ENCODE data around the gene IRS2. TPM values are rescaled to one million over a fixed set of nuclear protein-coding genes. Genes with fewer than 3 reads are reported as not detected.
"Not testable (repeated sequence)": the region's sequence is repeated elsewhere in the genome, so short reads cannot be mapped to it uniquely, and the experiment has no call there.

The IRS2 gene
- total and polyA plus RNA-seq, 2 donors (not counting 3 experiments of a cell fraction or from before 2014, with no cell fraction given): 1.6 to 4.4 TPM

DNA sequence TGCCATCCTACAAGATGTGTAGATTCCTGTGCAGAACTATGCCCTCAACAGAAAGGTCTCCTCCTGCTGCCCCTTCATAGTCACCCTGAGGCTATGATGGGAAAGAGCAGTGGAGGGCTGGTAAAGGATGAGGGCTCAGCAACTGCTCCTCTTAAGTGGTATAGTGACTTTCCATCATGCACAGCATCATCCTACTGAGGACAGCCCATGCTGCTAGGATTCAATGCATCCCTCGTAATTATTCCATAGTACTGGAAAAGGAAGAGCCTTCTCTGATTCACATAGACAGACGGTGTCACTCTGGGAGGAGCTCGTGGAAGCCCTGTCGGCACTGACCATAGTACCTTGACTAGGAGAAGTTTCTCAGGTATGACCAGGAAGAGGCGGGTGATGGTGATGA, 47.6 kb upstream of the IRS2 start:
- H3K27ac ChIP-seq (ENCODE audit: insufficient read depth, low read depth, low read length): no peak overlapping the region
- H3K36me3 ChIP-seq (ENCODE audit: control insufficient read depth in 2 of 2, extremely low read depth in 1 of 2, insufficient read depth in 2 of 2, low read length in 2 of 2): no peaks in the 10 kb centered on the region
- H3K4me1 ChIP-seq (ENCODE audit: control insufficient read depth, extremely low read depth, insufficient read depth, low read length): no peaks in the 10 kb centered on the region
- no peaks in the 10 kb centered on the region for H3K9me3 ChIP-seq (replicated peaks; ENCODE audit: control insufficient read depth, insufficient read depth, low read length)
- POLR2A ChIA-PET: no interaction called here
- H3K4me3 ChIP-seq (replicated peaks in 1 of 3; ENCODE audit: insufficient read depth in 1 of 3, low read depth in 1 of 3, low read length in 3 of 3): no peak overlapping the region
- H3K9me1 ChIP-seq (replicated peaks; ENCODE audit: control insufficient read depth, extremely low read depth, insufficient read depth, low read length): no peaks in the 10 kb centered on the region
- H2AFZ ChIP-seq (ENCODE audit: low read depth, low read length): no peak overlapping the region
- CTCF ChIA-PET: no interaction called here
- no peak for FAIRE-seq
- no TSS peak for BruUV-seq (replicated peaks)
- intact Hi-C loops (cut with micrococcal nuclease) (no loop called here), dilution Hi-C loops (cut with MboI; ENCODE audit: extremely low pct_ligation_motif_present, low sequenced_read_pairs) (no loop called here)
- H3K27me3 ChIP-seq (ENCODE audit: control insufficient read depth in 2 of 2, insufficient read depth in 2 of 2, low read length in 2 of 2): no peaks in the 10 kb centered on the region
- H3K79me2 ChIP-seq (ENCODE audit: control insufficient read depth, insufficient read depth, low read length): no peaks in the 10 kb centered on the region
- TF ChIP-seq MYC (IDR thresholded peaks at IDR 0.05; ENCODE audit: low read depth, low read length) (no peak), EZH2 (IDR thresholded peaks at IDR 0.05; ENCODE audit: borderline replicate concordance, low read depth, low read length, severe bottlenecking) (no peak), POLR2A (IDR thresholded peaks at IDR 0.05; ENCODE audit: low read depth, low read length) (no peak), JUN (IDR thresholded peaks at IDR 0.05; ENCODE audit: borderline replicate concordance, insufficient read depth, insufficient read length, low read depth) (no peak)
- H3K4me2 ChIP-seq (ENCODE audit: insufficient read depth, low read length): no peak overlapping the region
- no peak overlapping the region for H3K9ac ChIP-seq (replicated peaks; ENCODE audit: extremely low read depth, insufficient read depth, low read length)
- DNase-seq (ENCODE audit: low read depth, low spot score): no peak
- H4K20me1 ChIP-seq (replicated peaks; ENCODE audit: control insufficient read depth, extremely low read depth, insufficient read depth, low read length): no peaks in the 10 kb centered on the region

DNA sequence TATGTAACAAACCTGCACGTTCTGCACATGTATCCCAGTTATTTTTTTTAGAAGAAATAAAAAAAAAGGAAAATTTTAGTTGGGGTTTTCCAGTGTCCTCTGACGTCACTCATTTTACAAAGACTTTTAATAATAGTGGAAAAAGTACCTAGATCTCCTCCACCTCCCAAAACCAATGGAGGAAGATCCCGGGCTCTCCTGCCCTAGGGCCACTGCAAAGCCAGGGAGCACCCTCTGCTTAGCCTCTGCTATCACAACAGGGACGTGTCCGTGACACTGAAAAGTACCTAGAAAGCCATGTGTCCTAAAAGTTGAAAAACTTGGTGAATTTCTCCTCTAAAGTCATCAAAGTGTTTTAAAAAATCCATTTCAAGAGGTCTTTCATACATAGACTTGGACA, 46.7 kb upstream of the IRS2 start:
- dilution Hi-C loops (cut with MboI; ENCODE audit: extremely low pct_ligation_motif_present, low sequenced_read_pairs): no loop called here
- Histone ChIP-seq H3K4me1 (ENCODE audit: control insufficient read depth, extremely low read depth, insufficient read depth, low read length) (no peaks in the 10 kb centered on the region), H3K27ac (ENCODE audit: insufficient read depth, low read depth, low read length) (no peak overlapping the region), H4K20me1 (replicated peaks; ENCODE audit: control insufficient read depth, extremely low read depth, insufficient read depth, low read length) (no peaks in the 10 kb centered on the region), H2AFZ (ENCODE audit: low read depth, low read length) (no peak overlapping the region), H3K9me3 (replicated peaks; ENCODE audit: control insufficient read depth, insufficient read depth, low read length) (no peaks in the 10 kb centered on the region), H3K9ac (replicated peaks; ENCODE audit: extremely low read depth, insufficient read depth, low read length) (no peak overlapping the region), H3K27me3 (ENCODE audit: control insufficient read depth in 2 of 2, insufficient read depth in 2 of 2, low read length in 2 of 2) (no peaks in the 10 kb centered on the region), H3K9me1 (replicated peaks; ENCODE audit: control insufficient read depth, extremely low read depth, insufficient read depth, low read length) (no peaks in the 10 kb centered on the region), H3K36me3 (ENCODE audit: control insufficient read depth in 2 of 2, extremely low read depth in 1 of 2, insufficient read depth in 2 of 2, low read length in 2 of 2) (no peaks in the 10 kb centered on the region), H3K79me2 (ENCODE audit: control insufficient read depth, insufficient read depth, low read length) (no peaks in the 10 kb centered on the region), H3K4me2 (ENCODE audit: insufficient read depth, low read length) (no peak overlapping the region), H3K4me3 (replicated peaks in 1 of 3; ENCODE audit: insufficient read depth in 1 of 3, low read depth in 1 of 3, low read length in 3 of 3) (no peak overlapping the region)
- FAIRE-seq (no peak), DNase-seq (ENCODE audit: low read depth, low spot score) (no peak)
- POLR2A ChIA-PET: no interaction called here
- no peak for TF ChIP-seq POLR2AphosphoS5 (IDR thresholded peaks at IDR 0.05; ENCODE audit: insufficient read depth, low read depth, low read length)
- TF ChIP-seq EZH2 (IDR thresholded peaks at IDR 0.05; ENCODE audit: borderline replicate concordance, low read depth, low read length, severe bottlenecking): no peak
- intact Hi-C loops (cut with micrococcal nuclease): no loop called here
- BruUV-seq (replicated peaks): no TSS peak
- CTCF ChIA-PET: no interaction called here

DNA sequence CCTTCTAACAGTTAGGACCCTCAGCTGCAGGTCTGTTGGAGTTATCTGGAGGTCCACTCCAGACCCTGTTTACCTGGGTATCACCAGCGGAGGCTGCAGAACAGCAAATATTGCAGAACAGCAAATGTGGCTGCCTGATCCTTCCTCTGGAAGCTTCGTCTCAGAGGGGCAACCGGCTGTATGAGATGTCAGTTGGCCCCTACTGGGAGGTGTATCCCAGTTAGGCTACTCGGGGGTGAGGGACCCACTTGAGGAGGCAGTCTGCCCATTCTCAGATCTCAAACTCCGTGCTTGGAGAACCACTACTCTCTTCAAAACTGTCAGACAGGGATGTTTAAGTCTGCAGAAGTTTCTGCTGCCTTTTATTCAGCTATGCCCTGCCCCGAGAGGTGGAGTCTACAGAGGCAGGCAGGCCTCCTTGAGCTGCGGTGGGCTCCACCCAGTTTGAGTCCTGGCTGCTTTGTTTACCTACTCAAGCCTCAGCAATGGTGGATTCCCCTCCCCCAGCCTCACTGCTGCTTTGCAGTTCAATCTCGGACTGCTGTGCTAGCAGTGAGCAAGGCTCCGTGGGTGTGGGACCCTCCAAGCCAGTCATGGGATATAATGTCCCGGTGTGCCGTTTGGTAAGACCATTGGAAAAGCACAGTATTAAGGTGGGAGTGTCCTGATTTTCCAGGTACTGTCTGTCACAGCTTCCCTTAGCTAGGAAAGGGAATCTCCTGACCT, 42.4 kb upstream of the IRS2 start:
- CTCF ChIA-PET; H4K20me1 ChIP-seq (replicated peaks; ENCODE audit: control insufficient read depth, extremely low read depth, insufficient read depth, low read length): not testable (repeated sequence)

More for the DNA sequence above, 42.4 kb upstream of the IRS2 start:
- dilution Hi-C loops (cut with MboI; ENCODE audit: extremely low pct_ligation_motif_present, low sequenced_read_pairs); H3K9me3 ChIP-seq (replicated peaks; ENCODE audit: control insufficient read depth, insufficient read depth, low read length); POLR2A ChIA-PET; H3K4me3 ChIP-seq (replicated peaks in 1 of 3; ENCODE audit: insufficient read depth in 1 of 3, low read depth in 1 of 3, low read length in 3 of 3); BruUV-seq (replicated peaks); H3K4me1 ChIP-seq (ENCODE audit: control insufficient read depth, extremely low read depth, insufficient read depth, low read length); H3K9ac ChIP-seq (replicated peaks; ENCODE audit: extremely low read depth, insufficient read depth, low read length); H3K9me1 ChIP-seq (replicated peaks; ENCODE audit: control insufficient read depth, extremely low read depth, insufficient read depth, low read length); H3K27me3 ChIP-seq (ENCODE audit: control insufficient read depth in 2 of 2, insufficient read depth in 2 of 2, low read length in 2 of 2); DNase-seq (ENCODE audit: low read depth, low spot score); H3K4me2 ChIP-seq (ENCODE audit: insufficient read depth, low read length); FAIRE-seq; H3K27ac ChIP-seq (ENCODE audit: insufficient read depth, low read depth, low read length); H3K36me3 ChIP-seq (ENCODE audit: control insufficient read depth in 2 of 2, extremely low read depth in 1 of 2, insufficient read depth in 2 of 2, low read length in 2 of 2); H3K79me2 ChIP-seq (ENCODE audit: control insufficient read depth, insufficient read depth, low read length); intact Hi-C loops (cut with micrococcal nuclease); H2AFZ ChIP-seq (ENCODE audit: low read depth, low read length): not testable (repeated sequence)
